Natural killer cell (primary cell): ENCODE measurements around the gene GPR107. TPM values are rescaled to one million over a fixed set of nuclear protein-coding genes. Genes with fewer than 3 reads are reported as not detected.
A peak's percentile ranks its signal among the peaks of the same experiment; 100 is the strongest.

Experiments used
- ATAC-seq, 3 donors: fragments of 150-1000 bp in 2 of 3; fragments of 200-7000 bp in 1 of 3; cut with Tn5 transposase; 1 replicate in 1 of 3; 2 replicates in 2 of 3; pipeline ENCODE4 v1.10.0; 2021; ENCODE audit warnings: mild to moderate bottlenecking in 2 of 3, moderate library complexity in 2 of 3
- DNase-seq, 2 donors: peaks; one replicate each; pipeline versions ENCODE4 v3.0.0 to v3.0.0-alpha.2; 2013 to 2021; ENCODE audit warnings: mixed read lengths in 1 of 2
- H3K27ac ChIP-seq: one replicate; pipeline ENCODE4 v1.5.1; 2013; ENCODE audit warnings: mild to moderate bottlenecking, low read length
- H3K27me3 ChIP-seq: one replicate; pipeline ENCODE4 v1.6.1; 2013; ENCODE audit warnings: low read length; ENCODE audit not compliant: control insufficient read depth, insufficient read depth
- H3K36me3 ChIP-seq: one replicate; pipeline ENCODE4 v1.6.1; 2013; ENCODE audit warnings: low read length; ENCODE audit not compliant: control insufficient read depth, insufficient read depth
- H3K4me1 ChIP-seq: one replicate; pipeline ENCODE4 v1.6.1; 2013; ENCODE audit warnings: low read length; ENCODE audit not compliant: control insufficient read depth, insufficient read depth
- H3K4me3 ChIP-seq: one replicate; pipeline ENCODE4 v1.5.1; 2013; ENCODE audit warnings: low read length
- H3K9me3 ChIP-seq: one replicate; pipeline ENCODE4 v1.6.1; 2013; ENCODE audit warnings: low read length; ENCODE audit not compliant: control insufficient read depth, insufficient read depth
- H3K27ac Mint-ChIP-seq, 2 donors: one replicate each; pipeline ENCODE4 v1.8.0; 2022; ENCODE audit warnings: mild to moderate bottlenecking in 2 of 2, mixed read lengths in 2 of 2, moderate library complexity in 1 of 2
- H3K27me3 Mint-ChIP-seq, 2 donors: one replicate each; pipeline ENCODE4 v1.8.0; 2022; ENCODE audit warnings: low read depth in 2 of 2, mixed read lengths in 2 of 2
- H3K36me3 Mint-ChIP-seq: one replicate; pipeline ENCODE4 v1.8.0; 2022; ENCODE audit warnings: mixed read lengths
- H3K4me1 Mint-ChIP-seq, 2 donors: one replicate each; pipeline ENCODE4 v1.8.0; 2022; ENCODE audit warnings: mixed read lengths in 2 of 2
- H3K4me3 Mint-ChIP-seq: one replicate; pipeline ENCODE4 v1.8.0; 2022; ENCODE audit warnings: mild to moderate bottlenecking, moderate library complexity, mixed read lengths
- H3K9me3 Mint-ChIP-seq, 2 donors: one replicate each; pipeline ENCODE4 v1.8.0; 2022; ENCODE audit warnings: mixed read lengths in 2 of 2
- CTCF ChIP-seq: fragments of 200-600 bp; IDR thresholded peaks from one replicate; pipeline ENCODE4 v1.8.0; 2022; ENCODE audit warnings: antibody characterized with exemption
- WGBS: methylation state at CpG from one replicate; pipeline ENCODE4 v1.1.7; 2013; ENCODE audit warnings: missing lambda C conversion rate; ENCODE audit not compliant: insufficient coverage; 5-methylcytosine and 5-hydroxymethylcytosine counted together
- intact Hi-C: fragments of 100-400 bp; cut with micrococcal nuclease; formaldehyde crosslinking; loops from one replicate; pipeline ENCODE4 v1.14.2; 2022
- total RNA-seq, 4 donors: library from RNA; stranded (reverse); fragments of 120-200 nt in 1 of 4; gene quantifications; one replicate each; pipeline versions ENCODE4 v1.2.3 to v1.2.4, GENCODE V29; 2013 to 2022

The GPR107 gene
- total RNA-seq, 3 donors from 2014 or later (not counting 1 experiment from before 2014, with no cell fraction given) = 32.9 to 49.5 (median 41.8) TPM

GRCh38 chr9:130100681-130101080 lies 47.0 kb downstream of the GPR107 start:
- peaks cover 47% of the 10 kb centered on the region for H3K36me3 ChIP-seq
- Mint-ChIP-seq H3K9me3 (no peaks in the 10 kb centered on the region), H3K27me3 (no peaks in the 10 kb centered on the region), H3K4me1 (peaks cover 7 to 12% of the 10 kb centered on the region in 2 donors), H3K27ac (no peak overlapping the region), H3K36me3 (no peaks in the 10 kb centered on the region), H3K4me3 (no peak overlapping the region)
- intact Hi-C loops = no loop called here
- no peak for TF ChIP-seq CTCF
- H3K9me3 ChIP-seq = no peaks in the 10 kb centered on the region
- whole genome bisulfite sequencing = 99% methylated on average over 3 of the region's 3 CpGs
- ATAC-seq (no peak), DNase-seq (no peak)
- no peaks in the 10 kb centered on the region for H3K27me3 ChIP-seq
- H3K27ac ChIP-seq = no peak overlapping the region
- H3K4me1 ChIP-seq = peaks cover 9% of the 10 kb centered on the region
- no peak overlapping the region for H3K4me3 ChIP-seq

- H3K36me3 Mint-ChIP-seq = no peaks in the 10 kb centered on the region
Measured at GRCh38 chr9:130101915-130102314, 48.2 kb downstream of the GPR107 start.

GRCh38 chr9:130104491-130105193 lies 50.9 kb downstream of the GPR107 start:
- no peaks in the 10 kb centered on the region for H3K9me3 Mint-ChIP-seq
- H3K27me3 Mint-ChIP-seq = no peaks in the 10 kb centered on the region
- H3K36me3 ChIP-seq = peaks cover 49% of the 10 kb centered on the region
- ATAC-seq = no peak
- H3K27ac ChIP-seq = no peak overlapping the region
- no peak for TF ChIP-seq CTCF
- intact Hi-C loops = no loop called here
- peaks cover 8% of the 10 kb centered on the region for H3K4me1 ChIP-seq
- no peaks in the 10 kb centered on the region for H3K27me3 ChIP-seq
- no peak overlapping the region for H3K4me3 Mint-ChIP-seq
- no peak for DNase-seq
- no peaks in the 10 kb centered on the region for H3K9me3 ChIP-seq
- H3K4me3 ChIP-seq = no peak overlapping the region
- WGBS = 89% methylated on average over 4 of the region's 4 CpGs
- peaks cover 15 to 21% of the 10 kb centered on the region in 2 donors for H3K4me1 Mint-ChIP-seq
- H3K36me3 Mint-ChIP-seq = no peaks in the 10 kb centered on the region
- H3K27ac Mint-ChIP-seq = no peak overlapping the region

More at GRCh38 chr9:130101915-130102314, 48.2 kb downstream of the GPR107 start:
- no peak for DNase-seq
- Mint-ChIP-seq H3K27me3 (no peaks in the 10 kb centered on the region), H3K9me3 (no peaks in the 10 kb centered on the region), H3K27ac (no peak overlapping the region), H3K4me1 (peaks cover 0 to 3% of the 10 kb centered on the region in 2 donors), H3K4me3 (no peak overlapping the region)
- no peak overlapping the region for H3K27ac ChIP-seq
- H3K4me3 ChIP-seq = no peak overlapping the region
- no peak for ATAC-seq
- no peak for TF ChIP-seq CTCF
- WGBS = 97% methylated on average over 7 of the region's 9 CpGs
- no peaks in the 10 kb centered on the region for H3K9me3 ChIP-seq
- H3K36me3 ChIP-seq = peaks cover 50% of the 10 kb centered on the region
- intact Hi-C loops = no loop called here
- peaks cover under 1% of the 10 kb centered on the region for H3K4me1 ChIP-seq
- H3K27me3 ChIP-seq = no peaks in the 10 kb centered on the region

- Histone ChIP-seq H3K4me3 (no peak overlapping the region), H3K27ac (no peak overlapping the region), H3K36me3 (peaks cover 42% of the 10 kb centered on the region), H3K9me3 (no peaks in the 10 kb centered on the region), H3K4me1 (peaks cover 18% of the 10 kb centered on the region), H3K27me3 (no peaks in the 10 kb centered on the region)
- ATAC-seq (peak in 1 of 3 donors; percentile 11), DNase-seq (no peak)
- H3K27me3 Mint-ChIP-seq = no peaks in the 10 kb centered on the region
- intact Hi-C loops = loop anchor here (1.0 to 2.0 kb wide), 3 partner anchors 21 to 129 kb away; partner anchors contain the start of gene NCS1
- no peaks in the 10 kb centered on the region for H3K36me3 Mint-ChIP-seq
- H3K4me1 Mint-ChIP-seq = peaks cover 22 to 37% of the 10 kb centered on the region in 2 donors
- no peaks in the 10 kb centered on the region for H3K9me3 Mint-ChIP-seq
- WGBS = 93% methylated on average over 2 of the region's 2 CpGs
- H3K4me3 Mint-ChIP-seq = no peak overlapping the region
- no peak for TF ChIP-seq CTCF
- H3K27ac Mint-ChIP-seq = peak overlapping the region; percentile 85 to 89
Measured at GRCh38 chr9:130106860-130107233, 53.1 kb downstream of the GPR107 start.
